Heart right ventricle (tissue), 16 donors: ENCODE measurements around the gene SUB1. TPM values are rescaled to one million over a fixed set of nuclear protein-coding genes. Genes with fewer than 3 reads are reported as not detected.

Experiments
- ATAC-seq, 8 donors: fragments of 200-7000 bp; cut with Tn5 transposase; one replicate each; pipeline ENCODE4 v1.9.1; 2020; ENCODE audit warnings: mild to moderate bottlenecking in 8 of 8, moderate library complexity in 8 of 8, moderate number of reproducible peaks in 1 of 8
- DNase-seq, 2 donors: peaks; one replicate each; pipeline ENCODE4 v3.0.0-alpha.2; 2020
- H3K27ac ChIP-seq, 10 donors: fragments of 200-600 bp; sonication (generic) in 2 of 10; one replicate each; pipeline versions ENCODE4 v1.5.0 to v1.8.0; 2020 to 2022; ENCODE audit warnings: mild to moderate bottlenecking in 3 of 10
- H3K27me3 ChIP-seq, 7 donors: fragments of 200-600 bp; one replicate each; pipeline ENCODE4 v1.8.0; 2021 to 2022; ENCODE audit warnings: mild to moderate bottlenecking in 2 of 7
- H3K36me3 ChIP-seq, 9 donors: fragments of 200-600 bp; sonication (generic) in 1 of 9; one replicate each; pipeline versions ENCODE4 v1.5.0 to v1.8.0; 2020 to 2022; ENCODE audit warnings: mild to moderate bottlenecking in 2 of 9
- H3K4me1 ChIP-seq, 9 donors: fragments of 200-600 bp; sonication (generic) in 1 of 9; one replicate each; pipeline versions ENCODE4 v1.5.0 to v1.8.0; 2020 to 2022; ENCODE audit warnings: mild to moderate bottlenecking in 4 of 9
- H3K4me3 ChIP-seq, 10 donors: fragments of 200-600 bp; sonication (generic) in 2 of 10; one replicate each; pipeline versions ENCODE4 v1.5.0 to v1.8.0; 2020 to 2022; ENCODE audit warnings: mild to moderate bottlenecking in 7 of 10, moderate library complexity in 2 of 10
- H3K9me3 ChIP-seq, 11 donors: fragments of 200-600 bp in 10 of 11; sonication (generic) in 2 of 11; one replicate each; pipeline versions ENCODE4 v1.5.0 to v1.8.0; 2013 to 2022; ENCODE audit warnings: mild to moderate bottlenecking in 2 of 11, control low read depth in 1 of 11, moderate library complexity in 1 of 11
- WGBS, 2 donors: extraction: QIAGEN DNeasy Blood & Tissue Kit; methylation state at CpG; one replicate each; pipeline ENCODE4 v1.1.7; 2013; ENCODE audit warnings: inconsistent platforms in 1 of 2; 5-methylcytosine and 5-hydroxymethylcytosine counted together
- intact Hi-C, 10 donors: fragments of 100-400 bp; cut with DNase I; formaldehyde crosslinking; loops; one replicate each; pipeline versions ENCODE4 v1.11.1 to v1.14.2; 2022
- polyA plus RNA-seq, 2 donors: library from polyadenylated mRNA; stranded (reverse); fragments of 200-250 nt; gene quantifications; one replicate each; pipeline ENCODE4 v1.2.3, GENCODE V29; 2013
- total RNA-seq, 10 donors: library from RNA; stranded (reverse); fragmentation: NEBNext Ultra II Directional in 3 of 10; extraction: Animal tissue kit (Norgen Biotek cat#: 25700) in 3 of 10; gene quantifications; one replicate each; pipeline versions ENCODE4 v1.2.1 to v1.2.4, GENCODE V29; 2021 to 2023
- TF ChIP-seq, protein P1 (sequence below), 9 donors: fragments of 200-600 bp; sonication (generic) in 2 of 9; IDR thresholded peaks; one replicate each; pipeline versions ENCODE4 v1.5.0 to v1.8.0; 2021 to 2022; ENCODE audit warnings: antibody characterized with exemption in 9 of 9, mild to moderate bottlenecking in 5 of 9, moderate library complexity in 1 of 9
- donor health status: Arrhythmogenic right ventricular cardiomyopathy.
- donor health status: ischemic (EF 13 %, LVEDD 7.1; RV severe dilation, severe dysfunction).
- donor health status: healthy with polysubstance abuse.
- donor health status: DM: no; HTN: yes; CAD: no.
- donor health status: DM: no; HTN: no; CAD: no.
- donor health status: ischemic (EF 25% LVEDD 6.9; RV normal size, moderate dysfunction).
- donor health status: ischemic (EF 25% LVEDD 5.7; RV mildly dilated, moderate dysfunction).
- donor health status: healthy.
- donor health status: DM: yes; HTN: yes; CAD: no.
- donor health status: Ischemic cardiomyopathy.
- donor health status: ischemic (EF 35%, LVEDD 5.7; RV mildly dilated, moderate dysfunction).
- donor health status: nonischemic (EF 11% LVEDD 7.7; RV severe dilation, severe dysfunction).
- donor health status: DM: yes; HTN: yes; CAD: no.
- donor health status: PGD.
- donor health status: ischemic (EF 29% LVEDD 5.4; RV normal size, mild dysfunction).
- donor health status: nonischemic (EF 23%, LVEDD 6.1; RV moderate dilation, normal function).

Gene SUB1
- total and polyA plus RNA-seq, 12 donors = 86.8 to 224 (median 186) TPM

DNA sequence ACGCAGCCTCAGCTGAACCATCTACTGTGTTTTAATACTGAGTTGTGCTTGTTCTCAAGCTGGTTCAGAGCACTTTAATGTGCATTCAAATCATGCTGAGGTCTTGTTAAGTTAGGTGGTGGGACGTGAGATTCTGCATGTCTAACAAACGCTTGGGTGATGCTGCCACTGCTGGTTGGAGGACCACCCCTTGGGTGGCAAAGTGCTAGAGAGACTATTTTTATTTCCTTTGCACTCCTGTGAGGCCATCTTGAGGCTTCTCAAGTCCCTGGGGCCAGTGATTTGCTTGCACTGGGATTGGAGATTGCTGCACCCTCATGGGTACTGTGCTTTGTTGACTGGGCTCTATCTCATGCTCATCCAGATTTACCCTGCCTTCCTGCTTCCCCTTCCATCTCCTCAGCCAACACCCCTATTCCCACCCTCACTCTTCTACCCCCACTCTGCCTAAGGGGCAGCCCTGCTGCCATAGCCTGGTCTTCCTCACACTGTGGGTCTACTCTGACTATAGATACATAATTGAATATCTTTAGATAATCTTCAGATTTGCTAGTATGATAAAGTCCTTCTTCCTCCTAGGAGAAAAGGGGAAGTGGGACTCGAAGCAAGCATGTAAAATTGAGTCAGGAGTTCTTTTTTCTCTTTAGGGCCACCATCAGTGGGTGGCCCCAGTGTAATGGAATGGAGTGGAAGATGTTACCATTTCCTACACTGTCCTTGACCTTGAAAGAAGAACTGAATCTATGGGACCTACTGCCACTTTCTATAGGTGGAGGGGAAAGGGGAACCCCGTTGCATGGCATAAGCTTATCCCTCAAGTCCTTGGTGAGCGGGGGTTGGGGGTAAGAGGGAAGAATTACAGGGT lies 45.1 kb upstream of the SUB1 start:
- TF ChIP-seq, protein P1, sequence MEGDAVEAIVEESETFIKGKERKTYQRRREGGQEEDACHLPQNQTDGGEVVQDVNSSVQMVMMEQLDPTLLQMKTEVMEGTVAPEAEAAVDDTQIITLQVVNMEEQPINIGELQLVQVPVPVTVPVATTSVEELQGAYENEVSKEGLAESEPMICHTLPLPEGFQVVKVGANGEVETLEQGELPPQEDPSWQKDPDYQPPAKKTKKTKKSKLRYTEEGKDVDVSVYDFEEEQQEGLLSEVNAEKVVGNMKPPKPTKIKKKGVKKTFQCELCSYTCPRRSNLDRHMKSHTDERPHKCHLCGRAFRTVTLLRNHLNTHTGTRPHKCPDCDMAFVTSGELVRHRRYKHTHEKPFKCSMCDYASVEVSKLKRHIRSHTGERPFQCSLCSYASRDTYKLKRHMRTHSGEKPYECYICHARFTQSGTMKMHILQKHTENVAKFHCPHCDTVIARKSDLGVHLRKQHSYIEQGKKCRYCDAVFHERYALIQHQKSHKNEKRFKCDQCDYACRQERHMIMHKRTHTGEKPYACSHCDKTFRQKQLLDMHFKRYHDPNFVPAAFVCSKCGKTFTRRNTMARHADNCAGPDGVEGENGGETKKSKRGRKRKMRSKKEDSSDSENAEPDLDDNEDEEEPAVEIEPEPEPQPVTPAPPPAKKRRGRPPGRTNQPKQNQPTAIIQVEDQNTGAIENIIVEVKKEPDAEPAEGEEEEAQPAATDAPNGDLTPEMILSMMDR (IDR thresholded peaks at IDR 0.05) = no peak
- ATAC-seq (no peak), DNase-seq (no peak)
- no peak overlapping the region for H3K4me3 ChIP-seq
- H3K27me3 ChIP-seq = peaks cover 0 to 2% (median 0%) of the 10 kb centered on the region in 7 donors
- intact Hi-C loops = no loop called here
- peak overlapping the region in 1 of 10 donors; percentile 31 for H3K27ac ChIP-seq
- WGBS, 2 donors = 90% methylated on average over 6 of the region's 6 CpGs
- no peaks in the 10 kb centered on the region for H3K36me3 ChIP-seq
- H3K9me3 ChIP-seq = no peaks in the 10 kb centered on the region
- peaks cover 0 to 54% (median 0%) of the 10 kb centered on the region in 9 donors for H3K4me1 ChIP-seq

DNA sequence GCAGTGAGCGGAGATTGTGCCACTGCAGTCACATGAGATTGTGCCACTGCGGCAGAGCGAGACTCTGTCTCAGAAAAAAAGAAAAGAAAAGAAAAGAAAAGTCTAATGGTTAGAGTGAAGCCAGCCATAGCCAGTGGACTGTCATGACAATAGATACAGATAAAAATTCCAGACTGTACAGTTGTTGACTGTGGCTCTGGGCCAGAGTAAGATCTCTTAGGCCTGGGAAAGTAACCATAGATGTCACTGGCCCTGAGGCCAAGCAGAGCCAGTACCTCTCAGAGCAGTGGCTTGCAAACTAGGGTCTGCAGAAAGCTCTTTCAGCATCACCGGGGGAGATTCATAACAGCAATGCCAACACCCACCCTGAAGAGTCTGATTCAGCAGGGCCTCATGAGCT lies 44.1 kb upstream of the SUB1 start:
- Histone ChIP-seq H3K9me3 (no peaks in the 10 kb centered on the region), H3K27me3 (peaks cover 0 to 3% (median 0%) of the 10 kb centered on the region in 7 donors), H3K27ac (no peak overlapping the region), H3K4me3 (no peak overlapping the region), H3K4me1 (peaks cover 0 to 54% (median 0%) of the 10 kb centered on the region in 9 donors), H3K36me3 (no peaks in the 10 kb centered on the region)
- 76 to 87% methylated on average over 4 of the region's 4 CpGs for WGBS, 2 donors
- no peak for DNase-seq
- TF ChIP-seq, protein P1 (IDR thresholded peaks at IDR 0.05) = no peak
- no peak for ATAC-seq
- intact Hi-C loops = no loop called here

DNA sequence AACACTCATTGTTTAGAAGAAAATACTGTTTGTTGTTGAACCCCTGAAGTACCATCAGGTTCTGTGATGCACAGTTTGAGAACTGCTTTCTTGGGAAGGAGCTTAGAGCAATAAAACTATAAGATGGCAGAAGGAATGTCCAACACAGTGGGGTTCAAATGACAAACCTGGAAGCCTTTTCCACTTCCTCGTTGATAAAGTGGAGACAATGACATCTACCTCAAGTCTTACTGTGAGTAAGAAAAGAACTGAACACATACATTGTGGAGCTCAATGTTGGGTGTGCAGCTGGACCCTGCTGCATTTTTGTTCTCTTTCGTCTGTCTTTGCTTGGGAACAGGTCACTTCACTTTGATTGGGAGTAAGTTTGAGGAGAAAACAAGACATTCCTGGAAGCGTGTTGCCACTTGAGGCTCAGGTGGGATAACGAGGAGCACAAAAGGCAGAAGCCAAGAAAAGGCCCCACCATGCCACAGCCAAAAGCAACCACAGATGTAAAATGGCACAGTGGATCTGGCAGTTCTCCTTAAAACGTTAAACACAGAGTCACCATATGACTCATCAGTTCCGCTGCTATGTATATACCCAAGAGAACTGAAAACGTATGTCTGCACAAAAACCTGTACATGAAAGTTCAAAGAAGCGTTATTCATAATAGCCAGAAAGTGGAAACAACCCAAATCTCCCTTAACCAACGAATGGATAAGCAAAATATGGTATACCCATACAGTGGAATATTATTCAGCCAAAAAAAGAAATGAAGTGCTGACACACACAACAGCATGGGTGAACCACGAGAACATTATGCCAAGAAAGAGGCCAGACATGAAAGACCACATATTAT lies 42.9 kb upstream of the SUB1 start:
- Histone ChIP-seq H3K27ac (no peak overlapping the region), H3K4me1 (peaks cover 0 to 44% (median 0%) of the 10 kb centered on the region in 9 donors), H3K27me3 (peaks cover 0 to 3% (median 0%) of the 10 kb centered on the region in 7 donors), H3K36me3 (no peaks in the 10 kb centered on the region), H3K9me3 (peaks cover 0 to 6% (median 0%) of the 10 kb centered on the region in 11 donors), H3K4me3 (no peak overlapping the region)
- intact Hi-C loops = no loop called here
- TF ChIP-seq, protein P1 (IDR thresholded peaks at IDR 0.05) = no peak
- WGBS, 2 donors = 81 to 86% methylated on average over 10 of the region's 10 CpGs
- DNase-seq = no peak
- ATAC-seq = no peak

DNA sequence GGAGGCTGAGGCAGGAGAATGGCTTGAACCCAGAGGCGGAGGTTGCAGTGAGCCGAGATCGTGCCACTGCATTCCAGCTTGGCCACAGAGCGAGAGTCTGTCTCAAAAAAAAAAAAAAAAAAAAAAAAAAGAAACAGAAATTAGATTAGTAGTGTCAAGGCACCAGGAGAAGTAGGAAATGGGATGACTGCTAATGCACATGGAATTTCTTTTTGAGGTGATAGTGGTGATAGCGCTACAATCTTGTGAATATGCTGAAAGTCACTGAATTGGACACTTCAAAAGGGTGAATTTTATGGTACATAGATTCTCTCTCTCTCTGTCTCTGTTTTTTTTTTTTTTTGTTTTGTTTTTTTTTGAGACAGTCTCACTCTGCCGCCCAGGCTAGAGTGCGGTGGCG lies 42.1 kb upstream of the SUB1 start:
- Histone ChIP-seq H3K9me3 (peaks cover 0 to 6% (median 0%) of the 10 kb centered on the region in 11 donors), H3K27me3 (peaks cover 0 to 3% (median 0%) of the 10 kb centered on the region in 7 donors), H3K36me3 (no peaks in the 10 kb centered on the region), H3K4me3 (no peak overlapping the region), H3K27ac (no peak overlapping the region), H3K4me1 (peaks cover 0 to 36% (median 0%) of the 10 kb centered on the region in 9 donors)
- ATAC-seq (no peak), DNase-seq (no peak)
- intact Hi-C loops = no loop called here
- WGBS, 2 donors = 92% methylated on average over 8 of the region's 8 CpGs
- TF ChIP-seq, protein P1 (IDR thresholded peaks at IDR 0.05) = no peak
